Measurements from ENCODE around the gene CHST2. TPM values are rescaled to one million over a fixed set of nuclear protein-coding genes. Genes with fewer than 3 reads are reported as not detected.

CHST2 gene
- total RNA-seq, 1 experiment from 2014 or later, result 3.4 TPM

DNA sequence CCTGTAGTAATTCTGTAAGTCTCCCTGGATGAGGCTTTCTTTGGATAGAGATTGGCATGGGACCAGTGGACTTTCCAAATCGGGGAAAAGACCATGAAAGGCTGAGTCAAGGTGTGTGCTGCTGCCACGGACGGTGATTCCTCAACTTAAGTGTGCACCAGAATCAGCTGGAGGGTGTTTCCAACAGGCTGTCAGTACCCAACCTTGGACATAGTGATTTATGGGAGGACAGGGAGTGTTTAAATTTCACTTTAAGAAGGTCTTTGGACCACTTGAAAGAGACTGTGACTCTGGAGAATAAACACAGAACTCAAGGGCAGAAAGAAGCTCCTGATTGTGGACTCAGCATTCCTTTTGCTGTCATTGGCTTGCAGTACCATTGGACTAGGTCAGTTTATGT lies 20.4 kb upstream of the CHST2 start:
- DNase-seq (ENCODE audit: low read depth), result no peak

DNA sequence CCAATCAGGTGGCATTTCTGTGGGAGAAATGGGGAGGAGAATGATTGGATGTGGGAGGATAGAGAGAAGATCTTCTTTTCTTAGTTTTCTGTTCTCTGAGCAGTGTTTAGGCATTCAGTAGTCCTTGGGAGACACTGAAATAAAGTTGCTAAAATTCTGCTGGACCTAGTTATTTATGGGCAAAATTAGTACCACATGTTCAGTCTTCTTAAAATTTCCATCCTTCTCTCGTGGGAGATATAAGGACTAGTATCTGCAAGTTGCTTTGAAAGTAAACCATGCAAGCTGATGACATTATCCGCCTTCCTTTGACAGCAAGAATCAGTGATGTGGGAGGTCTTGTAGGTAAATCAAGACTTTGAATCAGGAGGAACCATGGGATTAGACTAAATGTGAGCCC lies 19.9 kb upstream of the CHST2 start:
- DNase-seq (ENCODE audit: low read depth), result no peak

- no peak for DNase-seq (ENCODE audit: low read depth)
Measured at GRCh38 chr3:143100451-143100850, 19.1 kb upstream of the CHST2 start.

- no peak for DNase-seq (ENCODE audit: low read depth)
Measured at GRCh38 chr3:143101792-143102381, 17.7 kb upstream of the CHST2 start.

- no peak for DNase-seq (ENCODE audit: low read depth)
Measured at GRCh38 chr3:143103652-143104051, 15.9 kb upstream of the CHST2 start.

DNA sequence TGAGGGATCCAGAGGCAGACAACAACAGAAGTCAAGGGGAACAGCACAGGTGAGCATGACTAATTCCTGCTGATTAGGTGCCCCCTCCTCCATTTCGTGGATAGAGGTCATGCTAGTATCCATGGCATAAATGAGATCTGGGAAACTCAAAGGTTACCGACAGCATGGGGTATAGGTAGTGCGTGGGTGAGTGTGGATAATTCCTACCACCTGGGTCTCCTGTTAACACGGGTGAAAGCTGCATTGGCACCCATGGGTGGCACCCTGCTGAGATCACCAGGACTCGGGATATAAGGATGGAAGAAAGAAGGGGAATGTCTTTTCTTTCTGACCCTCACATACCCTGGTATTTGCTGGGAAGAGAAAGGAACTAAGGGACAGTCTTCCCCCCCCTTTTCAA lies 14.4 kb upstream of the CHST2 start:
- DNase-seq (ENCODE audit: low read depth), result no peak

GRCh38 chr3:143109861-143110260 lies 9.7 kb upstream of the CHST2 start:
- no peak for DNase-seq (ENCODE audit: low read depth)

GRCh38 chr3:143110371-143110770 lies 9.2 kb upstream of the CHST2 start:
- DNase-seq (ENCODE audit: low read depth), result no peak

- DNase-seq (ENCODE audit: low read depth), result no peak
Measured at GRCh38 chr3:143118630-143119008, 952 bp upstream of the CHST2 start.

DNA sequence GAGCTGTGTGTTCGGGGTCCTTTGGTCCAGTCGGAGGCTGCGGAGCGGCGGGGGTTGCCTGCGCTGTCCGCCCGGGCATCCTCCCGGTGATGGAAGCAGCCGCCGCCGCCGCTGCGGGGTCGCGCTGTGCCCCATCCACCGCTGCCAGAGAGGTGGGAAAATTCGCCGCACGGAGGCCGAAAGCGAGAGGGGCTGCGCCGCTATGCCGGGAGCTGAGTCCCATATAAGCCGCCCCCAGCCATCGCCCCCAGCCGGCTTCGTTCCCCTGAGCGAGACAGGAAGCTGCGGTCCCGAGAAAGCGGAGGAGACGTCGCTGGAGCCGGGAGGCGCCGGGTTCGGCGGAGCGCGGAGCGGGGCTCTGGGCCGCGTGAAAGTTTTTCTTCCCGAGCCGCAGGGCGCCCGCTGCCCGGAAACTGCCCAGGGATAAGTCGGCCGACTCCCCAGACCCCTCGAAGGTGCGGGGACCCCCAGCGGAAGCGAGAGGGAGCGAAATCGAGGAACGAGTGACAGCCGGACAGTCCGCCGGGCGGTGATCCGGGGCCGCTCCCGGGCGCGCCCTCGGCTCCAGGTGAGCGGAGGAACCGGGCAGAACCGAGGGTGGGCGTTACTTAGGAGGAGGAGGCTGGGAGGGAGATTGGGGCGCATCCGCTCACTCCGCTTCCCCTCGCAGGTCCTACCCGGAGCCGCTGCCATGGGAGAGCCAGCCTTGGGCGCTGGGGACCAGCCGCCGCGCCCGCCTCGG lies 574 bp downstream of the CHST2 start:
- peak; percentile 41 for DNase-seq (ENCODE audit: low read depth)

DNA sequence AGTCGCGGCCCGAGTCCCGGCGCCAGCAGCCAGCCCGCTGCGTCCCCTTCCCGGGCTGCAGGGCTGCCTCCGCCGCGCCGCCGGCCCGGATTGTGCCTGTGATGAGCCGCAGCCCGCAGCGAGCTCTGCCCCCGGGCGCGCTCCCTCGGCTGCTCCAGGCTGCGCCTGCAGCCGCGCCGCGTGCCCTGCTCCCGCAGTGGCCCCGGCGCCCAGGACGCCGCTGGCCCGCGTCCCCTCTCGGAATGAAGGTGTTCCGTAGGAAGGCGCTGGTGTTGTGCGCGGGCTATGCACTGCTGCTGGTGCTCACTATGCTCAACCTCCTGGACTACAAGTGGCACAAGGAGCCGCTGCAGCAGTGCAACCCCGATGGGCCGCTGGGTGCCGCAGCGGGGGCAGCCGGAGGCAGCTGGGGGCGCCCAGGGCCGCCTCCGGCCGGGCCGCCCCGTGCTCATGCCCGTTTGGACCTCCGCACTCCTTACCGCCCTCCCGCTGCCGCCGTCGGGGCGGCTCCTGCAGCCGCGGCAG lies 1.2 kb downstream of the CHST2 start:
- peak; percentile 15 for DNase-seq (ENCODE audit: low read depth)

DNA sequence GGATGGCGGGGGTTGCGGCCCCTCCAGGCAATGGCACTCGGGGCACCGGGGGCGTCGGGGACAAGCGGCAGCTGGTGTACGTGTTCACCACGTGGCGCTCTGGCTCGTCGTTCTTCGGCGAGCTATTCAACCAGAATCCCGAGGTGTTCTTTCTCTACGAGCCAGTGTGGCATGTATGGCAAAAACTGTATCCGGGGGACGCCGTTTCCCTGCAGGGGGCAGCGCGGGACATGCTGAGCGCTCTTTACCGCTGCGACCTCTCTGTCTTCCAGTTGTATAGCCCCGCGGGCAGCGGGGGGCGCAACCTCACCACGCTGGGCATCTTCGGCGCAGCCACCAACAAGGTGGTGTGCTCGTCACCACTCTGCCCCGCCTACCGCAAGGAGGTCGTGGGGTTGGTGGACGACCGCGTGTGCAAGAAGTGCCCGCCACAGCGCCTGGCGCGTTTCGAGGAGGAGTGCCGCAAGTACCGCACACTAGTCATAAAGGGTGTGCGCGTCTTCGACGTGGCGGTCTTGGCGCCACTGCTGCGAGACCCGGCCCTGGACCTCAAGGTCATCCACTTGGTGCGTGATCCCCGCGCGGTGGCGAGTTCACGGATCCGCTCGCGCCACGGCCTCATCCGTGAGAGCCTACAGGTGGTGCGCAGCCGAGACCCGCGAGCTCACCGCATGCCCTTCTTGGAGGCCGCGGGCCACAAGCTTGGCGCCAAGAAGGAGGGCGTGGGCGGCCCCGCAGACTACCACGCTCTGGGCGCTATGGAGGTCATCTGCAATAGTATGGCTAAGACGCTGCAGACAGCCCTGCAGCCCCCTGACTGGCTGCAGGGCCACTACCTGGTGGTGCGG lies 1.9 kb downstream of the CHST2 start:
- DNase-seq (ENCODE audit: low read depth), result no peak

DNA sequence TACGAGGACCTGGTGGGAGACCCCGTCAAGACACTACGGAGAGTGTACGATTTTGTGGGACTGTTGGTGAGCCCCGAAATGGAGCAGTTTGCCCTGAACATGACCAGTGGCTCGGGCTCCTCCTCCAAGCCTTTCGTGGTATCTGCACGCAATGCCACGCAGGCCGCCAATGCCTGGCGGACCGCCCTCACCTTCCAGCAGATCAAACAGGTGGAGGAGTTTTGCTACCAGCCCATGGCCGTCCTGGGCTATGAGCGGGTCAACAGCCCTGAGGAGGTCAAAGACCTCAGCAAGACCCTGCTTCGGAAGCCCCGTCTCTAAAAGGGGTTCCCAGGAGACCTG lies 2.5 kb downstream of the CHST2 start:
- no peak for DNase-seq (ENCODE audit: low read depth)

GRCh38 chr3:143122608-143123352 lies 3.2 kb downstream of the CHST2 start:
- no peak for DNase-seq (ENCODE audit: low read depth)

- DNase-seq (ENCODE audit: low read depth), result no peak
Measured at GRCh38 chr3:143123353-143123984, 3.9 kb downstream of the CHST2 start.

- no peak for DNase-seq (ENCODE audit: low read depth)
Measured at GRCh38 chr3:143124601-143125520, 5.3 kb downstream of the CHST2 start.

DNA sequence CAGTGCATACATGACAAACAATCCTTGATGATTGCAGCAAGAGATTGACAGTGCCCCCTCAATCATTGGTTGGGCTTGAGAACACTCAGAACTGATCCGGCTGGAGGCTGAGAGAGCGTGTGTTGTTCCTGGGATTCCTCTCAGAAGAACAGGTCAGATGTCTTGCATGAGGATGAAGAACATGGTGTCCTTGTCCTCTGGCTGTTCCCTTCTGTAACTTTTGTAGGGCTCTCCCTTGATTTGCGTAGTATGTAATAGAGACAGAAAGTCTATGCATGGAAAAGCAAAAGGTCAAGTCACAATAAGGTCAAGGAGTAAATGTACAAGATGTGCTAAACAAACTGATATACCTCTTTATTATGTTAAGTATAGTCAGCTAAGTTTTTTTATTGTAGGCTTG lies 8.2 kb downstream of the CHST2 start:
- DNase-seq (ENCODE audit: low read depth), result no peak

- DNase-seq (ENCODE audit: low read depth), result no peak
Measured at GRCh38 chr3:143128227-143128955, 8.8 kb downstream of the CHST2 start.

GRCh38 chr3:143132246-143132980 lies 12.8 kb downstream of the CHST2 start:
- no peak for DNase-seq (ENCODE audit: low read depth)

All from M059J (cell line).